HepG2 (cell line): ENCODE measurements around the gene PFDN1. TPM values are rescaled to one million over a fixed set of nuclear protein-coding genes. Genes with fewer than 3 reads are reported as not detected.
A peak's percentile ranks its signal among the peaks of the same experiment; 100 is the strongest.

Experiments
- ADNP ChIP-seq: sonication (generic); formaldehyde crosslinking; IDR thresholded peaks from 2 replicates; pipeline ENCODE4 v1.4.0; 2020; ENCODE audit warnings: missing genetic modification reagents
- ATF7-NPFF ChIP-seq: sonication (generic); formaldehyde crosslinking; IDR thresholded peaks from 2 replicates; pipeline ENCODE4 v1.8.1; 2023; ENCODE audit warnings: mild to moderate bottlenecking, low read depth, missing genetic modification reagents, moderate library complexity
- FOXK1 ChIP-seq: sonication (generic); formaldehyde crosslinking; IDR thresholded peaks from 2 replicates; pipeline ENCODE4 v1.4.0; 2020; ENCODE audit warnings: low read depth, missing genetic modification reagents, borderline replicate concordance
- JDP2 ChIP-seq: sonication (generic); formaldehyde crosslinking; IDR thresholded peaks from 2 replicates; pipeline ENCODE4 v1.8.1; 2022; ENCODE audit warnings: missing genetic modification reagents, borderline replicate concordance
- KDM1A ChIP-seq: IDR thresholded peaks from 2 replicates; pipeline ENCODE4 v1.6.1; 2016; ENCODE audit warnings: missing compliant biosample characterization
- MED8 ChIP-seq: sonication (generic); formaldehyde crosslinking; IDR thresholded peaks from 2 replicates; pipeline ENCODE4 v1.8.1; 2023; ENCODE audit warnings: mild to moderate bottlenecking, missing genetic modification reagents; ENCODE audit not compliant: insufficient replicate concordance
- RXRB ChIP-seq: IDR thresholded peaks from 2 replicates; pipeline ENCODE4 v1.6.1; 2016; ENCODE audit warnings: borderline replicate concordance, missing genetic modification reagents, missing compliant biosample characterization
- XRCC5 ChIP-seq: fragments of 200-400 bp; formaldehyde crosslinking; optimal IDR thresholded peaks from 2 replicates; pipeline ENCODE3; 2017; ENCODE audit warnings: mild to moderate bottlenecking, low read length
- ZNF546 ChIP-seq: sonication (generic); formaldehyde crosslinking; conservative IDR thresholded peaks from 2 replicates; pipeline ENCODE4 v1.8.1; 2023; ENCODE audit warnings: mild to moderate bottlenecking, missing genetic modification reagents
- ZSCAN29 ChIP-seq: sonication (generic); formaldehyde crosslinking; conservative IDR thresholded peaks from 2 replicates; pipeline ENCODE4 v1.4.0; 2020; ENCODE audit warnings: mild to moderate bottlenecking, missing genetic modification reagents
- polyA plus RNA-seq, 8 experiments: library from polyadenylated mRNA; depleted of rRNA in 3 of 8; stranded (reverse) in 7 of 8; unstranded in 1 of 8; fragments of >200 nt; fragmentation: Illumina TruSeq in 4 of 8; extraction: Trizol in 4 of 8; gene quantifications; 2 replicates each; pipeline versions ENCODE4 v1.2.1 to v1.2.3, GENCODE V29; 2011 to 2016; ENCODE audit warnings: low read depth in 4 of 8, missing spikeins in 1 of 8, mixed read lengths in 1 of 8; ENCODE audit not compliant: insufficient read depth in 1 of 8
- total RNA-seq, 5 experiments: library from RNA; depleted of rRNA; stranded (reverse); fragments of >200 nt; fragmentation: Illumina TruSeq; extraction: Trizol; gene quantifications; 2 replicates each; pipeline ENCODE4 v1.2.3, GENCODE V29; 2016; ENCODE audit warnings: low read depth in 1 of 5
- TF ChIP-seq, protein P1 (sequence below): sonication (generic); formaldehyde crosslinking; IDR thresholded peaks from 2 replicates; pipeline ENCODE4 v1.4.0; 2020; ENCODE audit warnings: missing genetic modification reagents, borderline replicate concordance
- TF ChIP-seq, protein P2 (sequence below): sonication (generic); formaldehyde crosslinking; IDR thresholded peaks from 2 replicates; pipeline ENCODE4 v1.8.1; 2022; ENCODE audit warnings: low read depth, mild to moderate bottlenecking, missing genetic modification reagents
- TF ChIP-seq, protein P3 (sequence below): IDR thresholded peaks from 2 replicates; pipeline ENCODE4 v1.6.1; 2016; ENCODE audit warnings: low read depth, control low read depth
- TF ChIP-seq, protein P4 (sequence below): sonication (generic); formaldehyde crosslinking; conservative IDR thresholded peaks from 2 replicates; pipeline ENCODE4 v1.4.0; 2020; ENCODE audit warnings: missing genetic modification reagents

The PFDN1 gene
- total and polyA plus RNA-seq, 2 of the 13 experiments (the other 11 are each of a cell fraction or from before 2014, with no cell fraction given): 67.2 to 70.8 TPM

DNA sequence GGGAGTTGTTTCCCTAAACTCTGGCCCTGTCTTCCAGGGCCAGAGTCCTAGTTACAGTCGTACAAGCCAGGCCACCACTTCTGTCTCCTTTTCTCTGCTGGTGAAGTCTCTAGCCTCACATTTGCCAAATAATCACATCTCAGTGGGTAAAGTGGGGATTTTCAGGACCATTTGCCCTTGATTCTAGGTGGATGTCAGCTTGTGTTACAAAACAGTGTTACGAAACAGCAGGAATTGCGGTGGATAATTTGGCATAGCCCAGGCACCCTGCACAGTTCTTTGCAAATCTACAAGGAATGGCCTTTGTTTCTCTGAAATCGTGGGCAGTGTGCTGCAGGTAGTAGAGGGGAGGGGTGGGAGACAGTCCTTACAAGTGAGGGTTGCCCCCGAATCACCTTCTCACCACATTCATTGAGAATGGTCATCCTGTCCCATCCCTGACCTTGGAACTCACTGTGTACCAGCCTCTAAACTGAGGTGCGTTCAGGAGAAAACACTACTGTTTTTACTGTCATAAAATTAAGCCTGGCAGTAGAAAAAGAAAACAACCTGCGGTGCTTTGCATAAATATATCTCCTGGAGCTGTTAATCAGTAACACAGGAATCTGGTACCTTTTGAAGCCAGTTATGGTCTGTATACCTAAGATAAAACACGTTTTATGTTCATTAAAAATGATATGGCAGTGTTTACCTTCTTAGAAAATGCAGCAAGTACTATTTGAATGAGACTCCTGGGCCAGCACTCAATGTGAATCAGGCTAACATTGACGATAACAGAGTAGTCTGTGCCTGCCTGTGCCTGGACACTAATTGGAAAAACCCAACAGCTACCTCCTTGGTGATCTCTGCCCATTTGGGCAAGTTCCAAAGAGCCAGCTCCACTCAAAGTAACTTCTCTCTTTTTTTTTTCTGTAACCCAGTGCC, 83.6 kb downstream of the PFDN1 start (continued):
- no peak for TF ChIP-seq XRCC5
- TF ChIP-seq ADNP (CRISPR knock-in tag): no peak
- TF ChIP-seq, protein P1, sequence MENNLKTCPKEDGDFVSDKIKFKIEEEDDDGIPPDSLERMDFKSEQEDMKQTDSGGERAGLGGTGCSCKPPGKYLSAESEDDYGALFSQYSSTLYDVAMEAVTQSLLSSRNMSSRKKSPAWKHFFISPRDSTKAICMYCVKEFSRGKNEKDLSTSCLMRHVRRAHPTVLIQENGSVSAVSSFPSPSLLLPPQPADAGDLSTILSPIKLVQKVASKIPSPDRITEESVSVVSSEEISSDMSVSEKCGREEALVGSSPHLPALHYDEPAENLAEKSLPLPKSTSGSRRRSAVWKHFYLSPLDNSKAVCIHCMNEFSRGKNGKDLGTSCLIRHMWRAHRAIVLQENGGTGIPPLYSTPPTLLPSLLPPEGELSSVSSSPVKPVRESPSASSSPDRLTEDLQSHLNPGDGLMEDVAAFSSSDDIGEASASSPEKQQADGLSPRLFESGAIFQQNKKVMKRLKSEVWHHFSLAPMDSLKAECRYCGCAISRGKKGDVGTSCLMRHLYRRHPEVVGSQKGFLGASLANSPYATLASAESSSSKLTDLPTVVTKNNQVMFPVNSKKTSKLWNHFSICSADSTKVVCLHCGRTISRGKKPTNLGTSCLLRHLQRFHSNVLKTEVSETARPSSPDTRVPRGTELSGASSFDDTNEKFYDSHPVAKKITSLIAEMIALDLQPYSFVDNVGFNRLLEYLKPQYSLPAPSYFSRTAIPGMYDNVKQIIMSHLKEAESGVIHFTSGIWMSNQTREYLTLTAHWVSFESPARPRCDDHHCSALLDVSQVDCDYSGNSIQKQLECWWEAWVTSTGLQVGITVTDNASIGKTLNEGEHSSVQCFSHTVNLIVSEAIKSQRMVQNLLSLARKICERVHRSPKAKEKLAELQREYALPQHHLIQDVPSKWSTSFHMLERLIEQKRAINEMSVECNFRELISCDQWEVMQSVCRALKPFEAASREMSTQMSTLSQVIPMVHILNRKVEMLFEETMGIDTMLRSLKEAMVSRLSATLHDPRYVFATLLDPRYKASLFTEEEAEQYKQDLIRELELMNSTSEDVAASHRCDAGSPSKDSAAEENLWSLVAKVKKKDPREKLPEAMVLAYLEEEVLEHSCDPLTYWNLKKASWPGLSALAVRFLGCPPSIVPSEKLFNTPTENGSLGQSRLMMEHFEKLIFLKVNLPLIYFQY: peak; percentile 43; the same call in 1 of the 2 replicates
- no peak for TF ChIP-seq ZNF546 (CRISPR knock-in tag)
- TF ChIP-seq, protein P2, sequence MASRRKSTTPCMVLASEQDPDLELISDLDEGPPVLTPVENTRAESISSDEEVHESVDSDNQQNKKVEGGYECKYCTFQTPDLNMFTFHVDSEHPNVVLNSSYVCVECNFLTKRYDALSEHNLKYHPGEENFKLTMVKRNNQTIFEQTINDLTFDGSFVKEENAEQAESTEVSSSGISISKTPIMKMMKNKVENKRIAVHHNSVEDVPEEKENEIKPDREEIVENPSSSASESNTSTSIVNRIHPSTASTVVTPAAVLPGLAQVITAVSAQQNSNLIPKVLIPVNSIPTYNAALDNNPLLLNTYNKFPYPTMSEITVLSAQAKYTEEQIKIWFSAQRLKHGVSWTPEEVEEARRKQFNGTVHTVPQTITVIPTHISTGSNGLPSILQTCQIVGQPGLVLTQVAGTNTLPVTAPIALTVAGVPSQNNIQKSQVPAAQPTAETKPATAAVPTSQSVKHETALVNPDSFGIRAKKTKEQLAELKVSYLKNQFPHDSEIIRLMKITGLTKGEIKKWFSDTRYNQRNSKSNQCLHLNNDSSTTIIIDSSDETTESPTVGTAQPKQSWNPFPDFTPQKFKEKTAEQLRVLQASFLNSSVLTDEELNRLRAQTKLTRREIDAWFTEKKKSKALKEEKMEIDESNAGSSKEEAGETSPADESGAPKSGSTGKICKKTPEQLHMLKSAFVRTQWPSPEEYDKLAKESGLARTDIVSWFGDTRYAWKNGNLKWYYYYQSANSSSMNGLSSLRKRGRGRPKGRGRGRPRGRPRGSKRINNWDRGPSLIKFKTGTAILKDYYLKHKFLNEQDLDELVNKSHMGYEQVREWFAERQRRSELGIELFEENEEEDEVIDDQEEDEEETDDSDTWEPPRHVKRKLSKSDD (CRISPR knock-in tag): no peak
- no peak for TF ChIP-seq ATF7-NPFF
- no peak for TF ChIP-seq JDP2 (CRISPR knock-in tag)
- TF ChIP-seq MED8: no peak
- peak; percentile 52 for TF ChIP-seq RXRB (CRISPR knock-in tag)
- TF ChIP-seq, protein P3, sequence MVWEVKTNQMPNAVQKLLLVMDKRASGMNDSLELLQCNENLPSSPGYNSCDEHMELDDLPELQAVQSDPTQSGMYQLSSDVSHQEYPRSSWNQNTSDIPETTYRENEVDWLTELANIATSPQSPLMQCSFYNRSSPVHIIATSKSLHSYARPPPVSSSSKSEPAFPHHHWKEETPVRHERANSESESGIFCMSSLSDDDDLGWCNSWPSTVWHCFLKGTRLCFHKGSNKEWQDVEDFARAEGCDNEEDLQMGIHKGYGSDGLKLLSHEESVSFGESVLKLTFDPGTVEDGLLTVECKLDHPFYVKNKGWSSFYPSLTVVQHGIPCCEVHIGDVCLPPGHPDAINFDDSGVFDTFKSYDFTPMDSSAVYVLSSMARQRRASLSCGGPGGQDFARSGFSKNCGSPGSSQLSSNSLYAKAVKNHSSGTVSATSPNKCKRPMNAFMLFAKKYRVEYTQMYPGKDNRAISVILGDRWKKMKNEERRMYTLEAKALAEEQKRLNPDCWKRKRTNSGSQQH (CRISPR knock-in tag): peak; percentile 71; the same call in 1 of the 2 replicates
- TF ChIP-seq FOXK1: no peak
- TF ChIP-seq, protein P4, sequence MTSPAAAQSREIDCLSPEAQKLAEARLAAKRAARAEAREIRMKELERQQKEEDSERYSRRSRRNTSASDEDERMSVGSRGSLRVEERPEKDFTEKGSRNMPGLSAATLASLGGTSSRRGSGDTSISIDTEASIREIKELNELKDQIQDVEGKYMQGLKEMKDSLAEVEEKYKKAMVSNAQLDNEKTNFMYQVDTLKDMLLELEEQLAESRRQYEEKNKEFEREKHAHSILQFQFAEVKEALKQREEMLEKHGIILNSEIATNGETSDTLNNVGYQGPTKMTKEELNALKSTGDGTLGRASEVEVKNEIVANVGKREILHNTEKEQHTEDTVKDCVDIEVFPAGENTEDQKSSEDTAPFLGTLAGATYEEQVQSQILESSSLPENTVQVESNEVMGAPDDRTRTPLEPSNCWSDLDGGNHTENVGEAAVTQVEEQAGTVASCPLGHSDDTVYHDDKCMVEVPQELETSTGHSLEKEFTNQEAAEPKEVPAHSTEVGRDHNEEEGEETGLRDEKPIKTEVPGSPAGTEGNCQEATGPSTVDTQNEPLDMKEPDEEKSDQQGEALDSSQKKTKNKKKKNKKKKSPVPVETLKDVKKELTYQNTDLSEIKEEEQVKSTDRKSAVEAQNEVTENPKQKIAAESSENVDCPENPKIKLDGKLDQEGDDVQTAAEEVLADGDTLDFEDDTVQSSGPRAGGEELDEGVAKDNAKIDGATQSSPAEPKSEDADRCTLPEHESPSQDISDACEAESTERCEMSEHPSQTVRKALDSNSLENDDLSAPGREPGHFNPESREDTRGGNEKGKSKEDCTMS (CRISPR knock-in tag): no peak
- TF ChIP-seq KDM1A (CRISPR knock-in tag): no peak
- peak; percentile 69; the same call in 1 of the 2 replicates for TF ChIP-seq ZSCAN29 (CRISPR knock-in tag)
